ENCODE measurements around the gene NUAK1. TPM values are rescaled to one million over a fixed set of nuclear protein-coding genes. Genes with fewer than 3 reads are reported as not detected.

The NUAK1 gene
- total RNA-seq, 1 experiment from 2014 or later, result 14.3 TPM

- CTCF ChIA-PET, result interaction anchor here (0.9 kb wide), 1 partner anchor 603 kb away, joined by 3 read pairs; no protein-coding TSS in a partner anchor
- Mint-ChIP-seq H3K9me3 (ENCODE audit: low read depth, unreplicated experiment) (no peaks in the 10 kb centered on the region), H3K27ac (ENCODE audit: unreplicated experiment) (no peak overlapping the region), H3K36me3 (ENCODE audit: insufficient read depth, unreplicated experiment) (no peaks in the 10 kb centered on the region), H3K4me3 (ENCODE audit: low read depth, unreplicated experiment) (no peak overlapping the region), H3K4me1 (ENCODE audit: low read depth, unreplicated experiment) (no peaks in the 10 kb centered on the region), H3K27me3 (ENCODE audit: unreplicated experiment) (peaks cover 60% of the 10 kb centered on the region)
- TF ChIP-seq, protein P1, sequence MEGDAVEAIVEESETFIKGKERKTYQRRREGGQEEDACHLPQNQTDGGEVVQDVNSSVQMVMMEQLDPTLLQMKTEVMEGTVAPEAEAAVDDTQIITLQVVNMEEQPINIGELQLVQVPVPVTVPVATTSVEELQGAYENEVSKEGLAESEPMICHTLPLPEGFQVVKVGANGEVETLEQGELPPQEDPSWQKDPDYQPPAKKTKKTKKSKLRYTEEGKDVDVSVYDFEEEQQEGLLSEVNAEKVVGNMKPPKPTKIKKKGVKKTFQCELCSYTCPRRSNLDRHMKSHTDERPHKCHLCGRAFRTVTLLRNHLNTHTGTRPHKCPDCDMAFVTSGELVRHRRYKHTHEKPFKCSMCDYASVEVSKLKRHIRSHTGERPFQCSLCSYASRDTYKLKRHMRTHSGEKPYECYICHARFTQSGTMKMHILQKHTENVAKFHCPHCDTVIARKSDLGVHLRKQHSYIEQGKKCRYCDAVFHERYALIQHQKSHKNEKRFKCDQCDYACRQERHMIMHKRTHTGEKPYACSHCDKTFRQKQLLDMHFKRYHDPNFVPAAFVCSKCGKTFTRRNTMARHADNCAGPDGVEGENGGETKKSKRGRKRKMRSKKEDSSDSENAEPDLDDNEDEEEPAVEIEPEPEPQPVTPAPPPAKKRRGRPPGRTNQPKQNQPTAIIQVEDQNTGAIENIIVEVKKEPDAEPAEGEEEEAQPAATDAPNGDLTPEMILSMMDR (IDR thresholded peaks at IDR 0.05; ENCODE audit: unreplicated experiment), result no peak
- intact Hi-C loops (cut with micrococcal nuclease; ENCODE audit: unreplicated experiment), result no loop called here
- BruUV-seq (replicated peaks), result no TSS peak
- no peak for DNase-seq
These were observed 90.1 kb downstream of the NUAK1 start for GRCh38 chr12:106048676-106049075.

- TF ChIP-seq, protein P1 (IDR thresholded peaks at IDR 0.05; ENCODE audit: unreplicated experiment), result no peak
- no TSS peak for BruUV-seq (replicated peaks)
- Mint-ChIP-seq H3K27me3 (ENCODE audit: unreplicated experiment) (peaks cover 54% of the 10 kb centered on the region), H3K4me1 (ENCODE audit: low read depth, unreplicated experiment) (no peaks in the 10 kb centered on the region), H3K36me3 (ENCODE audit: insufficient read depth, unreplicated experiment) (no peaks in the 10 kb centered on the region), H3K27ac (ENCODE audit: unreplicated experiment) (no peak overlapping the region), H3K9me3 (ENCODE audit: low read depth, unreplicated experiment) (no peaks in the 10 kb centered on the region), H3K4me3 (ENCODE audit: low read depth, unreplicated experiment) (no peak overlapping the region)
- DNase-seq, result no peak
- CTCF ChIA-PET, result interaction anchor here (0.6 to 0.9 kb wide), 2 partner anchors 16 to 602 kb away, joined by 3 to 5 read pairs; no protein-coding TSS in a partner anchor
- intact Hi-C loops (cut with micrococcal nuclease; ENCODE audit: unreplicated experiment), result no loop called here
These were observed 90.7 kb downstream of the NUAK1 start for GRCh38 chr12:106048016-106048415.

- CTCF ChIA-PET, result no interaction called here
- no peak for DNase-seq
- TF ChIP-seq, protein P1 (IDR thresholded peaks at IDR 0.05; ENCODE audit: unreplicated experiment), result no peak
- Mint-ChIP-seq H3K4me3 (ENCODE audit: low read depth, unreplicated experiment) (no peak overlapping the region), H3K36me3 (ENCODE audit: insufficient read depth, unreplicated experiment) (no peaks in the 10 kb centered on the region), H3K27me3 (ENCODE audit: unreplicated experiment) (peaks cover 43% of the 10 kb centered on the region), H3K27ac (ENCODE audit: unreplicated experiment) (no peak overlapping the region), H3K9me3 (ENCODE audit: low read depth, unreplicated experiment) (no peaks in the 10 kb centered on the region), H3K4me1 (ENCODE audit: low read depth, unreplicated experiment) (no peaks in the 10 kb centered on the region)
- no TSS peak for BruUV-seq (replicated peaks)
- intact Hi-C loops (cut with micrococcal nuclease; ENCODE audit: unreplicated experiment), result no loop called here
These were observed 91.8 kb downstream of the NUAK1 start for GRCh38 chr12:106046947-106047346.

DNA sequence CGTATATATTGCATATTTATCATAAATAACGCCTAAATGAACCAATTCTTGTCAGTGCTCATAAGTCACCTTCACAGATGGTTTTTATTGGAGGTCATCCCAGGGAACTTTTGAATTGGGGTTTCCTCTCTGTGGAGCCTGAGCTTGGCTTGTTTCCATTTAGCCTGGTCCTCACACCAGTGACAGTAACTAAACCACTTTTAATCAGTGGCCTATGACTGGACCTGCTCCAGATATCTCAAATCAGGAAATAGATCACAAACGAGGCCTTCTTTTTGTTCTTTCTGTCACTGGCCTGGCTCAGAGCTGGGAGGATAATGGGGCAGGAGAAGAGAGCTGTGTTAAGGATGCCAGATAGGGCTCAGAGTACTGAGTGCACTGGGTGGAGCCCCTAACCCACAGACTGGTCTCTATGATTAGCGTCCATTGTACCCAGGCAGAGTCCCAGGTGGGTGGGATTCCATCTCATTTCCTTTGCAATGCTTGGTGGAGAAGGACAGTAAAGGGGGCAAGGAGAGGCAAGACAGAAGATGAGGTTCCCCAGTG, 92.4 kb downstream of the NUAK1 start:
- no peaks in the 10 kb centered on the region for H3K9me3 Mint-ChIP-seq (ENCODE audit: low read depth, unreplicated experiment)
- no peak overlapping the region for H3K27ac Mint-ChIP-seq (ENCODE audit: unreplicated experiment)
- peaks cover 37% of the 10 kb centered on the region for H3K27me3 Mint-ChIP-seq (ENCODE audit: unreplicated experiment)
- CTCF ChIA-PET, result no interaction called here
- no peak for DNase-seq
- TF ChIP-seq, protein P1 (IDR thresholded peaks at IDR 0.05; ENCODE audit: unreplicated experiment), result no peak
- H3K4me1 Mint-ChIP-seq (ENCODE audit: low read depth, unreplicated experiment), result no peaks in the 10 kb centered on the region
- no peaks in the 10 kb centered on the region for H3K36me3 Mint-ChIP-seq (ENCODE audit: insufficient read depth, unreplicated experiment)
- BruUV-seq (replicated peaks), result no TSS peak
- H3K4me3 Mint-ChIP-seq (ENCODE audit: low read depth, unreplicated experiment), result no peak overlapping the region
- intact Hi-C loops (cut with micrococcal nuclease; ENCODE audit: unreplicated experiment), result no loop called here

All from Calu3 (cell line).